Ureter (tissue), 1 donor: ENCODE measurements around the gene HAPSTR1. TPM values are rescaled to one million over a fixed set of nuclear protein-coding genes. Genes with fewer than 3 reads are reported as not detected.
"Not testable (repeated sequence)": the region's sequence is repeated elsewhere in the genome, so short reads cannot be mapped to it uniquely, and the experiment has no call there.

Source experiments
- DNase-seq: peaks from one replicate; pipeline ENCODE4 v3.0.0-alpha.2; 2020; ENCODE audit warnings: low spot score
- total RNA-seq: library from RNA; stranded (reverse); gene quantifications from one replicate; pipeline ENCODE4 v1.2.4, GENCODE V29; 2023
- donor health status: DM: yes; HTN: yes; CAD: no.

The HAPSTR1 gene
- 81.1 TPM for total RNA-seq

GRCh38 chr16:9090960-9091866, at the start of gene HAPSTR1:
Gene HAPSTR1, plus strand, starts transcription at chr16:9091644. Its CDS starts 401 bp downstream, at chr16:9092045.
- peak; percentile 100 for DNase-seq

- no peak for DNase-seq
Observed at GRCh38 chr16:9042533-9042932, 48.9 kb upstream of the HAPSTR1 start.

- no peak for DNase-seq
Observed at GRCh38 chr16:9042964-9043680, 48.3 kb upstream of the HAPSTR1 start.

GRCh38 chr16:9045562-9045961, 45.9 kb upstream of the HAPSTR1 start:
- DNase-seq: not testable (repeated sequence)

GRCh38 chr16:9046667-9047055, 44.8 kb upstream of the HAPSTR1 start:
- no peak for DNase-seq

- DNase-seq: peak; percentile 85
Observed at GRCh38 chr16:9047689-9048301, 43.6 kb upstream of the HAPSTR1 start.

- DNase-seq: no peak
Observed at GRCh38 chr16:9048302-9048700, 43.1 kb upstream of the HAPSTR1 start.

- DNase-seq: no peak
Observed at GRCh38 chr16:9049241-9049640, 42.2 kb upstream of the HAPSTR1 start.

GRCh38 chr16:9050102-9050830, 41.2 kb upstream of the HAPSTR1 start:
- no peak for DNase-seq

GRCh38 chr16:9053006-9053601, 38.3 kb upstream of the HAPSTR1 start:
- DNase-seq: no peak

- no peak for DNase-seq
Observed at GRCh38 chr16:9054460-9054859, 37.0 kb upstream of the HAPSTR1 start.

GRCh38 chr16:9055115-9055514, 36.3 kb upstream of the HAPSTR1 start:
- no peak for DNase-seq

GRCh38 chr16:9055661-9056060, 35.8 kb upstream of the HAPSTR1 start:
- DNase-seq: no peak

- no peak for DNase-seq
Observed at GRCh38 chr16:9056061-9056460, 35.4 kb upstream of the HAPSTR1 start.

GRCh38 chr16:9058211-9058610, 33.2 kb upstream of the HAPSTR1 start:
- DNase-seq: no peak

- DNase-seq: no peak
Observed at GRCh38 chr16:9060225-9060624, 31.2 kb upstream of the HAPSTR1 start.

- no peak for DNase-seq
Observed at GRCh38 chr16:9061358-9061813, 30.1 kb upstream of the HAPSTR1 start.

- no peak for DNase-seq
Observed at GRCh38 chr16:9062301-9062700, 29.1 kb upstream of the HAPSTR1 start.

- DNase-seq: no peak
Observed at GRCh38 chr16:9065077-9065476, 26.4 kb upstream of the HAPSTR1 start.

GRCh38 chr16:9068886-9069285, 22.6 kb upstream of the HAPSTR1 start:
- no peak for DNase-seq

- DNase-seq: no peak
Observed at GRCh38 chr16:9070254-9070653, 21.2 kb upstream of the HAPSTR1 start.
